DND-41 (cell line): ENCODE data around the gene ZFAND6.

ENCODE experiments used
- ATAC-seq: fragments of 200-7000 bp; cut with Tn5 transposase; 3 replicates; pipeline ENCODE4 v1.9.1; 2021; ENCODE audit warnings: low read depth; ENCODE audit not compliant: insufficient read depth
- DNase-seq: peaks from one replicate; pipeline ENCODE4 v3.0.0-alpha.2; 2020
- H2AFZ ChIP-seq: 2 replicates; pipeline ENCODE4 v1.6.0; 2012; ENCODE audit warnings: low read depth, low read length
- H3K27ac ChIP-seq: 2 replicates; pipeline ENCODE4 v1.5.1; 2012; ENCODE audit warnings: low read length, inconsistent platforms
- H3K27me3 ChIP-seq: fragments of 200-600 bp; sonication (generic); 2 replicates; pipeline ENCODE4 v1.6.0; 2012; ENCODE audit warnings: low read length, mild to moderate bottlenecking, inconsistent platforms; ENCODE audit not compliant: insufficient read depth, poor library complexity
- H3K36me3 ChIP-seq: 2 replicates; pipeline ENCODE4 v1.5.1; 2012; ENCODE audit warnings: low read length, inconsistent platforms; ENCODE audit not compliant: insufficient read depth
- H3K4me1 ChIP-seq: 2 replicates; pipeline ENCODE4 v1.5.1; 2012; ENCODE audit warnings: mild to moderate bottlenecking, low read length; ENCODE audit not compliant: insufficient read depth
- H3K4me2 ChIP-seq: 2 replicates; pipeline ENCODE4 v1.6.0; 2012; ENCODE audit warnings: mild to moderate bottlenecking, moderate library complexity, low read length, inconsistent platforms; ENCODE audit not compliant: insufficient read depth
- H3K4me3 ChIP-seq, 2 experiments: fragments of 200-600 bp in 1 of 2; shearing (Covaris generic) in 1 of 2; 2 replicates each; pipeline ENCODE4 v1.5.1; 2012 to 2016; ENCODE audit warnings: inconsistent platforms in 2 of 2, low read length in 2 of 2, mild to moderate bottlenecking in 2 of 2, low read depth in 1 of 2, moderate library complexity in 1 of 2
- H3K79me2 ChIP-seq: 2 replicates; pipeline ENCODE4 v1.6.0; 2012; ENCODE audit warnings: low read length, inconsistent platforms; ENCODE audit not compliant: insufficient read depth
- H3K9ac ChIP-seq: 2 replicates; pipeline ENCODE4 v1.6.0; 2012; ENCODE audit warnings: low read depth, mild to moderate bottlenecking, inconsistent platforms, low read length, moderate library complexity
- H3K9me3 ChIP-seq: 2 replicates; pipeline ENCODE4 v1.5.1; 2012; ENCODE audit warnings: low read length, moderate library complexity, mild to moderate bottlenecking, inconsistent platforms; ENCODE audit not compliant: insufficient read depth, severe bottlenecking
- H4K20me1 ChIP-seq: 2 replicates; pipeline ENCODE4 v1.6.0; 2012; ENCODE audit warnings: low read length; ENCODE audit not compliant: insufficient read depth
- EZH2 ChIP-seq: IDR thresholded peaks from 3 replicates; pipeline ENCODE4 v1.6.1; 2012; ENCODE audit warnings: borderline replicate concordance, low read depth, mild to moderate bottlenecking, moderate library complexity, low read length, inconsistent platforms; ENCODE audit not compliant: severe bottlenecking
- TF ChIP-seq, protein P1 (sequence below): IDR thresholded peaks from 2 replicates; pipeline ENCODE4 v1.5.1; 2012; ENCODE audit warnings: borderline replicate concordance, low read length, moderate library complexity, mild to moderate bottlenecking; ENCODE audit not compliant: poor library complexity, severe bottlenecking; ENCODE audit errors: extremely low read depth

Gene ZFAND6

DNA sequence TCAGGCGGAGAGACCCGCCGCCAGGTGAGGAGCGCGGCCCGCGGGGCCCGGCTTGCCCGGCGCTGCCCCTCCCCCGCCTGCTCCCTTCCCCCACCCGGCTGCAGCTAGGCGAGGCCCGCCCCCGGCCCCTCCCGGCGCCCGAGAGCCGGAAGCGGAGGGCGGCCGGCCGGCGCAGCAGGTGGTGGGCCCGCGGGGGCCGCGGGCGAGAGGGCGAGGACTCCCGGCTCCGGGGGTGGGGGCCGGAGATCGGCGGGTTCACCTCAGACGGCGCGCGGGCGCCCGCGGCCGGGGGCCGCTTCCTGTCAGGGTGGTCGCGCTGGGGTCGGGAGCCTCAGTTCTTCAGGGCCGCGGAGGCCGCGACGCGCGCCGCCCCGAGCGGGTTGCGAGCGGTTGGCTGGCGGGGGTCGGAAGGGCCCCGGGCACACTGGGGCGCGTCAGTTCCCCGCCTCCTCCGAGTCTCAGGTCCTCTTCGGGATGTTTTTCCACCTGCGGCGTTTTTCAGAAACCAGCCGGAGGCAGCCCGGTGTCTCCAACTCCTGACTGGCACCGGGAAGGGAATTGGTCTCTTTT, 395 bp downstream of the ZFAND6 start:
- Histone ChIP-seq H2AFZ (peak overlapping the region; percentile 64), H3K9ac (peak overlapping the region; percentile 79), H3K79me2 (peaks cover 50% of the 10 kb centered on the region), H3K4me2 (peak overlapping the region; percentile 99), H3K4me3 (peak overlapping the region; percentile 64 to 78), H3K27me3 (no peaks in the 10 kb centered on the region), H3K9me3 (no peaks in the 10 kb centered on the region), H3K4me1 (peaks cover 35% of the 10 kb centered on the region), H4K20me1 (peaks cover 3% of the 10 kb centered on the region; the same call in 1 of the 2 replicates), H3K36me3 (no peaks in the 10 kb centered on the region), H3K27ac (peak overlapping the region; percentile 70)
- TF ChIP-seq, protein P1, sequence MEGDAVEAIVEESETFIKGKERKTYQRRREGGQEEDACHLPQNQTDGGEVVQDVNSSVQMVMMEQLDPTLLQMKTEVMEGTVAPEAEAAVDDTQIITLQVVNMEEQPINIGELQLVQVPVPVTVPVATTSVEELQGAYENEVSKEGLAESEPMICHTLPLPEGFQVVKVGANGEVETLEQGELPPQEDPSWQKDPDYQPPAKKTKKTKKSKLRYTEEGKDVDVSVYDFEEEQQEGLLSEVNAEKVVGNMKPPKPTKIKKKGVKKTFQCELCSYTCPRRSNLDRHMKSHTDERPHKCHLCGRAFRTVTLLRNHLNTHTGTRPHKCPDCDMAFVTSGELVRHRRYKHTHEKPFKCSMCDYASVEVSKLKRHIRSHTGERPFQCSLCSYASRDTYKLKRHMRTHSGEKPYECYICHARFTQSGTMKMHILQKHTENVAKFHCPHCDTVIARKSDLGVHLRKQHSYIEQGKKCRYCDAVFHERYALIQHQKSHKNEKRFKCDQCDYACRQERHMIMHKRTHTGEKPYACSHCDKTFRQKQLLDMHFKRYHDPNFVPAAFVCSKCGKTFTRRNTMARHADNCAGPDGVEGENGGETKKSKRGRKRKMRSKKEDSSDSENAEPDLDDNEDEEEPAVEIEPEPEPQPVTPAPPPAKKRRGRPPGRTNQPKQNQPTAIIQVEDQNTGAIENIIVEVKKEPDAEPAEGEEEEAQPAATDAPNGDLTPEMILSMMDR: peak; percentile 3
- TF ChIP-seq EZH2: no peak
- ATAC-seq: peak; percentile 68
- no peak for DNase-seq

DNA sequence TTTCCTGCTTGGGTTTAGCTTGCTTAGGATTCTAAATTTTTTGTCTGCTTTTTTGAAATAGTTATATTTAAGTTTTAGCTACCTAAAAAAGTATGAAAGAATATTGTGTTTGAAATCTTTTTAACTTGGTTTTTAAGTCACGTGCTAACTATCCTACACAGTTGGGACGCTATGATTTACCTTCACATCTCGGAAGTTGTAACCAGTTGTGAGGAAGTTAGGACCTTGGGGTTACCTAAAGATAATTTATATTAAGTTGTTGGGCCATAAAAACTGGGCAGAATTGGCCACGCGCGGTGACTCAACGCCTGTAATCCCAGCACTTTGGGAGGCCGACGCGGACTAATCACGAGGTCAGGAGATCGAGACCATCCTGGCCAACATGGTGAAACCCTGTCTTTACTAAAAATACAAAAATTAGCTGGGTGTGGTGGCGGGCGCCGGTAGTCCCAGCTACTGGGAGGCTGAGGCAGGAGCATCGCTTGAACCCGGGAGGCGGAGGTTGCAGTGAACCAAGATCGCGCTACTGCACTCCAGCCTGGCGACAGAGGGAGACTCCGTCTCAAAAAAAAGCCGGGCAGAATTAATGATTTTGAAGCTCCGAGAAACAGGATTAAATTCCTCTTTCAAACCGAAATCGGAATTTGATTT, 1.0 kb downstream of the ZFAND6 start:
- Histone ChIP-seq H2AFZ (peak overlapping the region; percentile 45), H3K27me3 (no peaks in the 10 kb centered on the region), H3K4me3 (peak overlapping the region; percentile 64 to 78), H4K20me1 (peaks cover 3% of the 10 kb centered on the region; the same call in 1 of the 2 replicates), H3K4me2 (peak overlapping the region; percentile 79), H3K9me3 (no peaks in the 10 kb centered on the region), H3K27ac (peak overlapping the region; percentile 70), H3K9ac (peak overlapping the region; percentile 79), H3K79me2 (peaks cover 56% of the 10 kb centered on the region), H3K4me1 (peaks cover 35% of the 10 kb centered on the region), H3K36me3 (no peaks in the 10 kb centered on the region)
- TF ChIP-seq, protein P1: no peak
- no peak for TF ChIP-seq EZH2
- ATAC-seq (no peak), DNase-seq (peak; percentile 21)

DNA sequence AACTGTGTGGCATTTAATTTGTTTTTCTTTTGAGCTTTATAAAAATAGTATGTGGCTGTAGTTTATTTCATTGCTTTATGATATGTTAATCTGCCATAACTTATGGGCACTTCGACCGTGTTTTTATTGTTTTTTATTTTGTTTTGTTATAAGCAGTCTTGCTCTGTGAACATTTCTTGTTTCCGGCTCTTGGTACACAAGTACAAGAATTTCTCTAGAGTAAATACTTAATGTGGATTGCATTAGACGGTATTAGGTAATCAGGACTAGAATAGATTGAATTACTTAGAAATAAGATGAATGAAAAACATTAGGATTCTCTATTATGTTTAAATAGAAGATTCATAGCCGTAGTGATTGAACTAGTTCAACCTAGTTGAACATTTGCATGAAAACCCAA, 2.1 kb downstream of the ZFAND6 start:
- Histone ChIP-seq H3K27ac (no peak overlapping the region), H3K4me2 (peak overlapping the region; percentile 79), H3K9me3 (no peaks in the 10 kb centered on the region), H3K79me2 (peaks cover 66% of the 10 kb centered on the region), H3K36me3 (no peaks in the 10 kb centered on the region), H3K4me3 (no peak overlapping the region), H2AFZ (no peak overlapping the region), H3K4me1 (peaks cover 35% of the 10 kb centered on the region), H3K9ac (no peak overlapping the region), H4K20me1 (peaks cover 4% of the 10 kb centered on the region; the same call in 1 of the 2 replicates), H3K27me3 (no peaks in the 10 kb centered on the region)
- no peak for TF ChIP-seq EZH2
- TF ChIP-seq, protein P1: no peak
- no peak for ATAC-seq
- DNase-seq: no peak
